AG09309 (cell line): ENCODE measurements around the gene FAT1.

Source experiments
- DNase-seq: peaks from one replicate; pipeline ENCODE4 v3.0.0-alpha.2; 2010; ENCODE audit warnings: low read depth
- H3K4me3 ChIP-seq: 2 replicates; pipeline ENCODE4 v1.5.1; 2011; ENCODE audit warnings: mild to moderate bottlenecking, low read depth, low read length, moderate library complexity; ENCODE audit not compliant: control insufficient read depth
- TF ChIP-seq, protein P1 (sequence below): IDR thresholded peaks from 2 replicates; pipeline ENCODE4 v1.5.1; 2011; ENCODE audit warnings: mild to moderate bottlenecking, low read depth, low read length, inconsistent platforms; ENCODE audit not compliant: insufficient read depth, control insufficient read depth; ENCODE audit errors: missing control alignments

Gene FAT1

DNA sequence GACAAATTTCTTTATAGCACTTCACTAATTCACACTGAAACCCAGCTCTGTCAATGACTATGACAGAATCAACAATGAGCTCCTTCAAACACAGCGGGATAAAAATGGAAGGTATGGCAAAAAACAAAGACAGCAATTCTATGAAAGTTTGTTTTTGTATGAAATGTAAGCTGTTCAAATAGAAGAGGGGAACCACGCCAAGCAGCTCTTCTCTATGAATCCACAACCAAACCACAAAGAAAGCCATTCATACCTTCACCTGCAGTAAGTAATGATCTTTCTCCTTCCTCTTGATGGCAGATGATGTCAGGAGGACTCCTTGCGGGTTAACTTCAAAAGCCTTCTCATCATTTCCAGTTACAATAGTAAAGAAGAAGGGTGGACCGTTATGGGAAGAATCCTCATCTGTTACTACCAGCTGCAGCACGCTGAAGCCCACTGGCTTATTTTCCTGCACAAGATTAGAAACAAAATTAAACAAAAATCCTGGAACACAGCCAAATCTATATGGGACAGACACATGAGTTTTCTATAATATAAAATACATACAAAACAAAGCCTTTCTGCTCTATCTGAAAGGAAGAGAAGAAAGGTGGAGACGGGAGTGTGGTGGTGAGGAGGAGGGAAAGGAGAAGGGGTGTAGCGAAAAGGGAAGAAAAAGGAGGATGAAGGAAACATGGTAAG, 119.4 kb downstream of the FAT1 start:
- H3K4me3 ChIP-seq: no peak overlapping the region
- TF ChIP-seq, protein P1, sequence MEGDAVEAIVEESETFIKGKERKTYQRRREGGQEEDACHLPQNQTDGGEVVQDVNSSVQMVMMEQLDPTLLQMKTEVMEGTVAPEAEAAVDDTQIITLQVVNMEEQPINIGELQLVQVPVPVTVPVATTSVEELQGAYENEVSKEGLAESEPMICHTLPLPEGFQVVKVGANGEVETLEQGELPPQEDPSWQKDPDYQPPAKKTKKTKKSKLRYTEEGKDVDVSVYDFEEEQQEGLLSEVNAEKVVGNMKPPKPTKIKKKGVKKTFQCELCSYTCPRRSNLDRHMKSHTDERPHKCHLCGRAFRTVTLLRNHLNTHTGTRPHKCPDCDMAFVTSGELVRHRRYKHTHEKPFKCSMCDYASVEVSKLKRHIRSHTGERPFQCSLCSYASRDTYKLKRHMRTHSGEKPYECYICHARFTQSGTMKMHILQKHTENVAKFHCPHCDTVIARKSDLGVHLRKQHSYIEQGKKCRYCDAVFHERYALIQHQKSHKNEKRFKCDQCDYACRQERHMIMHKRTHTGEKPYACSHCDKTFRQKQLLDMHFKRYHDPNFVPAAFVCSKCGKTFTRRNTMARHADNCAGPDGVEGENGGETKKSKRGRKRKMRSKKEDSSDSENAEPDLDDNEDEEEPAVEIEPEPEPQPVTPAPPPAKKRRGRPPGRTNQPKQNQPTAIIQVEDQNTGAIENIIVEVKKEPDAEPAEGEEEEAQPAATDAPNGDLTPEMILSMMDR: no peak
- no peak for DNase-seq

DNA sequence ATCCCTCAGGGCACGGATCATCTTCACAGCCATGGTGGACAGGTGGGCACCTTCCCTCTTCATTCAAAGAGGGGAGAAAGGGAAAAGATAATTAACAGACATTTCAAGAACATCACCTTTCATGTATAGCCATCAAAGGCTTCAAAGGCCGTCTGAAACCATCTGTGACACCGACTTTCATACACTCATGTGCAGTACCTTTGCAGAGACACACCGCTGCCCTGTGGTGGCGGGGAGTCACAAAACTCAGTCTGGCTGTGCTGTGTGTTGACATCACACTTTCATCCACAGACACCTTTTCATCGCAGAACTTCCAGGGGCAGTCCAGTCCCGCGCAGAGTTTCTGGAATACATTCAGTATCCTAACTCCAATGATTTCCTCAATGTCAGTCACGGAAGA, 120.7 kb downstream of the FAT1 start:
- no peak for DNase-seq
- H3K4me3 ChIP-seq: no peak overlapping the region
- TF ChIP-seq, protein P1: no peak

DNA sequence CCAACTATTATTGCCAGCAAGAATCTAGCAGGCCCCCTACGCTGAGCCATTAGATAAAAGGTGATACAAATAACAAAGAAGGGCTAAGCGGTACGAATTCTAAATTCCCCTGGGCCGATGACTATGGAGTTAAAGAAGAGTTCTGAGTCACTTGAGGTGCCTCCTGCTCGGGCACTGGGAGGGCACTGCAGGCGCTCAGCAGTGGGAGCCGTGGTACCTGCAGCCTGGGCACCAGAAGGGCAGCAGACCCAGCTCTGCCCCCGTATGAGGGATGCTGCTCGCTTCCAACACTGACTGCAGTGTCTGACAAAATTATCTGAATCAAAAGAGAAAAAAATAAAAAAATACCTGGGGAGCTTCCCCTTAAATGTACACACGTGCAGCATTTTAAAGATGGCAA, 124.2 kb downstream of the FAT1 start:
- TF ChIP-seq, protein P1: no peak
- no peak for DNase-seq
- H3K4me3 ChIP-seq: no peak overlapping the region

DNA sequence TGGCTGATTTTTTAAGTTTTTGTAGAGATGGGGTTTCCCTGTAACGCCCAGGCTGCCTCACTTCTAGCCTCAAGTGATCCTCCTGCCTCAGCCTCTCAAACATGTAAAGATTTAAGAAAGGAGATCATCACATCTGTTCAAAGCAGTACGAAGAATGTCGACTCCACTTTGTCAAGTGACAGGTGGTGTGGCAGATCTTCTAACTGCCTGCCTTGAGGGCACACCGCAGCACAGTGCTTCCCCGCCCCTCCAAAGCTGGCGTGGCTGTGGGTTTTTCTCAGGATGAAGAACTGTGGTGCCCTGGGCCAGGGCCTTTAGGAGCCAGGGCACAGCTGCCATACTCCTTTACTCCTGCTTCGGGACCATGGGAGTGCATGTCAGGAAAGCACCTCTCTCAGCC, 125.0 kb downstream of the FAT1 start:
- TF ChIP-seq, protein P1: no peak
- no peak overlapping the region for H3K4me3 ChIP-seq
- no peak for DNase-seq

DNA sequence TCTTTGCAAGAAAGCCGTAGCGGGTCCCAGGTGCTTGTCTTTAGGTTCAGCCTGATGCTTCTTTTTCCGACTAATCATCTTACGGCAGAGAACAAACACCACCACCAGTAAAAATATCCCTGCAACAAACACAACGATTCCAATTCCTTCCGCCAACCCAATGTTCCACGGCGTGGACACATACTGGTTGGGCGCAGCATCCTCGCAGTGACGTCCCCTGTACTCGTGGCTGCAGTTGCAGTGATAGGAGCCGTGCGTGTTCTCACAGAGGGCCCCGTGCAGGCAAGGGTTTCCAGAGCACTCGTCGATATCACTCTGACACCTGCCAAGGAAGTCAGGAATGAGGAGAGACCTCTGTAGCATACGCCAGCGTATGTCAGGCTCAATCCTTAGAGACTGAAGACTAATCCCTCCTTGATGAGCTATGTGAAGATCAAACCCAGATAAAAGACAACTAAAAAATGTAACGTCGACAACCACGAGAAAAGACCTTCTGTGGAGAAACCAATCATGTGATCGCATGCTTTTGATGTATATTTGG, 126.7 kb downstream of the FAT1 start:
- H3K4me3 ChIP-seq: no peak overlapping the region
- TF ChIP-seq, protein P1: no peak
- no peak for DNase-seq

DNA sequence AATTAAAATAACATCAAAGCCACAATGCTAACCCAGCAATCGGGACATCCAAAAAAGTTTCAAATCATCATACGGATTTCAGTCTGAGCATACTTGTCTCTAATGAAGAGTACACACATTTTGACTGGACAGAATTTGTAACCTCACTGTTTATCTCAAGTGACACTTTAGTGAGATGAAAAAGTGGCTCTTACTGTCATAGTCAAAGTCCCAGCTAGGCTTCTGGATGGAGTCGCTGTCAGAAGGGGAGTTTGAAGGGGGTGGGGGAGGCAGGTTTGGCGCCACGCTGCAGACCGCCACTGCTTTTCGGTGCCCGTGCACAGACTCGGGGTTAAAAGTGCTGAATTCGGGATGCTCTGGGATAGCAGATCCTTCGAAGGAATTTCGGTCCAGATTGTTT, 127.3 kb downstream of the FAT1 start:
- H3K4me3 ChIP-seq: no peak overlapping the region
- TF ChIP-seq, protein P1: no peak
- DNase-seq: no peak
